ENCODE measurements around the gene KHDRBS1. TPM values are rescaled to one million over a fixed set of nuclear protein-coding genes. Genes with fewer than 3 reads are reported as not detected.

KHDRBS1 gene
- total and polyA plus RNA-seq, 2 donors (not counting 1 experiment from before 2014, with no cell fraction given) = 35.7 to 101 TPM

DNA sequence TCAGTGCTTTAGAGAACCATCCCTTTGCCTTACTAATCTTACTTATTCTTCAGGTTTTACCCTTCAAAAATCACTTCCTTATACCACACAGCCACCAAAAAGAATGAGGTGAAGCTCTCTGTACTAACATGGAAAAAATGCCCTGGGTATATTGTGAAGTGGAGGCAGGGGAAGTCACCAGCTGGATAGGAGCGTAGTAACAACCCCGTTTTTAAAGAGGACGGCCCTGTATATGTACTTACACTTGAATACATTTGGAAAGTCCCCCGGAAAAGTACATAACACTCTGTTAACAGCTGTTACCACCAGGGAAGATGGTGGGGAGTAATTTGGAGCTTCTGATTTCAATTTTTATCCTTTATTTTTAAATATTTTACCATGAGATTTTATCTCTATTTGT, 28.2 kb upstream of the KHDRBS1 start:
- Histone ChIP-seq H3K36me3 (replicated peaks in 1 of 2; ENCODE audit: control extremely low read depth in 1 of 2, control insufficient read depth in 1 of 2, extremely low read depth in 1 of 2, insufficient read depth in 2 of 2, low read length in 1 of 2) (no peaks in the 10 kb centered on the region), H4K20me1 (ENCODE audit: control insufficient read depth, insufficient read depth, low read length, poor library complexity, severe bottlenecking) (no peaks in the 10 kb centered on the region), H3K27me3 (replicated peaks in 1 of 4; ENCODE audit: control extremely low read depth in 1 of 4, control insufficient read depth in 3 of 4, insufficient read depth in 4 of 4, low read length in 3 of 4) (no peaks in the 10 kb centered on the region), H3K27ac (ENCODE audit: low read length in 2 of 2) (peak overlapping the region; percentile 58 to 88), H3K4me1 (ENCODE audit: control insufficient read depth in 2 of 2, insufficient read depth in 2 of 2, low read length in 2 of 2) (peaks cover 45 to 46% of the 10 kb centered on the region in 2 donors), H3K79me2 (ENCODE audit: control insufficient read depth, insufficient read depth, low read length) (no peaks in the 10 kb centered on the region), H3K9me3 (ENCODE audit: control extremely low read depth in 1 of 3, control insufficient read depth in 2 of 3, insufficient read depth in 1 of 3, low read length in 2 of 3) (no peaks in the 10 kb centered on the region), H3K4me3 (ENCODE audit: control extremely low read depth in 1 of 5, extremely low read depth in 1 of 5, insufficient read depth in 1 of 5, low read depth in 2 of 5, low read length in 4 of 5) (peak overlapping the region in 1 of 5 experiments; percentile 9), H3K4me2 (replicated peaks; ENCODE audit: low read depth, low read length, poor library complexity, severe bottlenecking) (peak overlapping the region; percentile 59), H3K9ac (ENCODE audit: low read length) (peak overlapping the region; percentile 11), H2AFZ (ENCODE audit: insufficient read depth, low read depth, low read length, poor library complexity, severe bottlenecking) (peak overlapping the region; percentile 79)
- intact Hi-C loops (cut with micrococcal nuclease) = no loop called here
- no CpG with 5 or more reads among the region's 4 CpGs for WGBS (ENCODE audit: insufficient coverage)
- TF ChIP-seq CTCF (IDR thresholded peaks at IDR 0.05) (no peak), EZH2 (IDR thresholded peaks at IDR 0.05; ENCODE audit: borderline replicate concordance, insufficient read depth, low read depth, low read length, poor library complexity, severe bottlenecking) (no peak)
- Mint-ChIP-seq H3K4me1 (peaks cover 45% of the 10 kb centered on the region), H3K27ac (peak overlapping the region; percentile 89), H3K9me3 (ENCODE audit: insufficient read depth) (no peaks in the 10 kb centered on the region), H3K4me3 (peak overlapping the region; percentile 67), H3K27me3 (no peaks in the 10 kb centered on the region)
- CTCF ChIA-PET = interaction anchor here (0.6 to 1.8 kb wide), 5 partner anchors 13 to 376 kb away, joined by 3 to 12 read pairs (median 5); no protein-coding TSS in a partner anchor
- peak; percentile 67 for ATAC-seq (ENCODE audit: low read depth)
- POLR2A ChIA-PET = interaction anchor here (0.6 kb wide), 1 partner anchor 28 kb away, joined by 8 read pairs; the partner anchor contains the start of gene KHDRBS1
- peak; percentile 67 for DNase-seq

GRCh38 chr1:31987135-31987619, 26.5 kb upstream of the KHDRBS1 start:
- Mint-ChIP-seq H3K4me1 (peaks cover 28% of the 10 kb centered on the region), H3K9me3 (ENCODE audit: insufficient read depth) (no peaks in the 10 kb centered on the region), H3K4me3 (no peak overlapping the region), H3K27me3 (no peaks in the 10 kb centered on the region), H3K27ac (peak overlapping the region; percentile 74)
- ChIA-PET POLR2A (no interaction called here), CTCF (interaction anchor here (0.7 to 0.9 kb wide), 2 partner anchors 10 to 13 kb away, joined by 3 read pairs; no protein-coding TSS in a partner anchor)
- TF ChIP-seq CTCF (IDR thresholded peaks at IDR 0.05) (no peak), EZH2 (IDR thresholded peaks at IDR 0.05; ENCODE audit: borderline replicate concordance, insufficient read depth, low read depth, low read length, poor library complexity, severe bottlenecking) (no peak)
- Histone ChIP-seq H3K4me2 (replicated peaks; ENCODE audit: low read depth, low read length, poor library complexity, severe bottlenecking) (no peak overlapping the region), H3K27me3 (replicated peaks in 1 of 4; ENCODE audit: control extremely low read depth in 1 of 4, control insufficient read depth in 3 of 4, insufficient read depth in 4 of 4, low read length in 3 of 4) (no peaks in the 10 kb centered on the region), H3K79me2 (ENCODE audit: control insufficient read depth, insufficient read depth, low read length) (no peaks in the 10 kb centered on the region), H3K36me3 (replicated peaks in 1 of 2; ENCODE audit: control extremely low read depth in 1 of 2, control insufficient read depth in 1 of 2, extremely low read depth in 1 of 2, insufficient read depth in 2 of 2, low read length in 1 of 2) (no peaks in the 10 kb centered on the region), H3K9ac (ENCODE audit: low read length) (no peak overlapping the region), H3K9me3 (ENCODE audit: control extremely low read depth in 1 of 3, control insufficient read depth in 2 of 3, insufficient read depth in 1 of 3, low read length in 2 of 3) (no peaks in the 10 kb centered on the region), H3K27ac (ENCODE audit: low read length in 2 of 2) (peak overlapping the region in 1 of 2 donors; percentile 48), H2AFZ (ENCODE audit: insufficient read depth, low read depth, low read length, poor library complexity, severe bottlenecking) (no peak overlapping the region), H4K20me1 (ENCODE audit: control insufficient read depth, insufficient read depth, low read length, poor library complexity, severe bottlenecking) (no peaks in the 10 kb centered on the region), H3K4me3 (ENCODE audit: control extremely low read depth in 1 of 5, extremely low read depth in 1 of 5, insufficient read depth in 1 of 5, low read depth in 2 of 5, low read length in 4 of 5) (no peak overlapping the region), H3K4me1 (ENCODE audit: control insufficient read depth in 2 of 2, insufficient read depth in 2 of 2, low read length in 2 of 2) (peaks cover 27 to 29% of the 10 kb centered on the region in 2 donors)
- ATAC-seq (ENCODE audit: low read depth) = no peak
- intact Hi-C loops (cut with micrococcal nuclease) = no loop called here
- 91% methylated on average over 9 of the region's 9 CpGs for WGBS (ENCODE audit: insufficient coverage)
- DNase-seq = no peak

Data from B cell (primary cell).